K562 (cell line): ENCODE results near the gene GRHPR. TPM values are rescaled to one million over a fixed set of nuclear protein-coding genes. Genes with fewer than 3 reads are reported as not detected.

Source experiments
- ASH1L ChIP-seq: fragments of 450-650 bp; IDR thresholded peaks from 2 replicates; pipeline ENCODE4 v1.6.1; 2018; ENCODE audit warnings: borderline replicate concordance, mild to moderate bottlenecking, low read depth; ENCODE audit not compliant: partially characterized antibody
- CGGBP1 ChIP-seq: fragments of 250-450 bp; sonication (Bioruptor Pico); IDR thresholded peaks from 2 replicates; pipeline ENCODE4 v1.9.0; 2021; ENCODE audit warnings: mild to moderate bottlenecking
- CREB3L1 ChIP-seq: fragments of 450-650 bp; IDR thresholded peaks from 2 replicates; pipeline ENCODE4 v1.6.1; 2014; ENCODE audit warnings: low read depth, mild to moderate bottlenecking, moderate library complexity, borderline replicate concordance
- GTF2F1 ChIP-seq: IDR thresholded peaks from 2 replicates; pipeline ENCODE4 v1.6.1; 2011; ENCODE audit warnings: low read depth, low read length, improper control_type of control experiment
- LCOR ChIP-seq: sonication (generic); formaldehyde crosslinking; IDR thresholded peaks from 2 replicates; pipeline ENCODE4 v1.8.0; 2022; ENCODE audit warnings: mild to moderate bottlenecking, missing genetic modification reagents
- NBN ChIP-seq: fragments of 450-650 bp; IDR thresholded peaks from 2 replicates; pipeline ENCODE4 v1.6.1; 2016; ENCODE audit warnings: low read depth, mild to moderate bottlenecking
- PCBP1 ChIP-seq: fragments of 200-400 bp; formaldehyde crosslinking; IDR thresholded peaks from 2 replicates; pipeline ENCODE4 v1.6.1; 2018; ENCODE audit warnings: mild to moderate bottlenecking, low read depth, low read length; ENCODE audit not compliant: poor library complexity, severe bottlenecking
- POLR2G ChIP-seq: fragments of 200-400 bp; formaldehyde crosslinking; IDR thresholded peaks from 2 replicates; pipeline ENCODE4 v1.6.1; 2017; ENCODE audit warnings: low read depth, mild to moderate bottlenecking, antibody characterized with exemption, low read length, moderate library complexity
- RBFOX2 ChIP-seq: fragments of 200-400 bp; formaldehyde crosslinking; IDR thresholded peaks from 2 replicates; pipeline ENCODE4 v1.6.1; 2017; ENCODE audit warnings: low read depth, mild to moderate bottlenecking, low read length, moderate library complexity
- RBM34 ChIP-seq: fragments of 200-400 bp; formaldehyde crosslinking; IDR thresholded peaks from 2 replicates; pipeline ENCODE4 v1.6.1; 2018; ENCODE audit warnings: low read length, borderline replicate concordance; ENCODE audit not compliant: insufficient read depth
- TAF1 ChIP-seq: IDR thresholded peaks from 2 replicates; pipeline ENCODE4 v1.6.1; 2011; ENCODE audit warnings: mild to moderate bottlenecking, low read length, moderate library complexity; ENCODE audit not compliant: insufficient read depth, control insufficient read depth, severe bottlenecking; ENCODE audit errors: extremely low read depth
- TEAD1 ChIP-seq, 2 experiments: fragments of 450-650 bp in 1 of 2; sonication (generic) in 1 of 2; formaldehyde crosslinking; IDR thresholded peaks; 2 replicates each; pipeline versions ENCODE4 v1.4.0 to v1.8.0; 2020 to 2022; ENCODE audit warnings: mild to moderate bottlenecking in 2 of 2, missing genetic modification reagents in 1 of 2
- ZNF644 ChIP-seq: fragments of 200-800 bp; sonication (Bioruptor generic); IDR thresholded peaks from 2 replicates; pipeline ENCODE4 v1.6.1; 2016; ENCODE audit warnings: low read depth, missing genetic modification characterization, missing compliant biosample characterization
- polyA plus RNA-seq, 8 experiments: library from polyadenylated mRNA; depleted of rRNA in 4 of 8; stranded (reverse) in 5 of 8; unstranded in 3 of 8; fragments of >200 nt; fragmentation: Nextera tagmentation in 2 of 8; fragmentation: Illumina TruSeq in 1 of 8; extraction: Ambion mirVana in 2 of 8; extraction: Trizol in 1 of 8; gene quantifications; 2 replicates each; pipeline versions ENCODE4 v1.2.1 to v1.2.3, GENCODE V29; 2011 to 2014; ENCODE audit warnings: inconsistent platforms in 1 of 8, missing spikeins in 1 of 8
- total RNA-seq, 7 experiments: library from RNA; depleted of rRNA in 6 of 7; stranded (reverse); fragments of >200 nt in 6 of 7; fragmentation: Illumina TruSeq in 2 of 7; extraction: Trizol in 2 of 7; gene quantifications; 2 replicates each; pipeline versions ENCODE4 v1.2.1 to v1.2.3, GENCODE V29; 2011 to 2021; ENCODE audit warnings: low replicate concordance in 1 of 7
- TF ChIP-seq, protein P1 (sequence below): sonication (generic); formaldehyde crosslinking; IDR thresholded peaks from 2 replicates; pipeline ENCODE4 v1.8.1; 2022; ENCODE audit warnings: missing genetic modification reagents
- TF ChIP-seq, protein P2 (sequence below): fragments of 450-650 bp; IDR thresholded peaks from 2 replicates; pipeline ENCODE4 v1.6.1; 2016; ENCODE audit warnings: mild to moderate bottlenecking
- TF ChIP-seq, protein P3 (sequence below): IDR thresholded peaks from 2 replicates; pipeline ENCODE4 v1.6.1; 2012; ENCODE audit warnings: low read depth, low read length, improper control_type of control experiment, borderline replicate concordance
- TF ChIP-seq, protein P4 (sequence below): sonication (generic); formaldehyde crosslinking; IDR thresholded peaks from 2 replicates; pipeline ENCODE4 v1.5.0; 2020; ENCODE audit warnings: missing genetic modification reagents

The GRHPR gene
- total and polyA plus RNA-seq, 9 of the 15 experiments (the other 6 are each of a cell fraction or from before 2014, with no cell fraction given), result 38.9 to 144 (median 120) TPM

DNA sequence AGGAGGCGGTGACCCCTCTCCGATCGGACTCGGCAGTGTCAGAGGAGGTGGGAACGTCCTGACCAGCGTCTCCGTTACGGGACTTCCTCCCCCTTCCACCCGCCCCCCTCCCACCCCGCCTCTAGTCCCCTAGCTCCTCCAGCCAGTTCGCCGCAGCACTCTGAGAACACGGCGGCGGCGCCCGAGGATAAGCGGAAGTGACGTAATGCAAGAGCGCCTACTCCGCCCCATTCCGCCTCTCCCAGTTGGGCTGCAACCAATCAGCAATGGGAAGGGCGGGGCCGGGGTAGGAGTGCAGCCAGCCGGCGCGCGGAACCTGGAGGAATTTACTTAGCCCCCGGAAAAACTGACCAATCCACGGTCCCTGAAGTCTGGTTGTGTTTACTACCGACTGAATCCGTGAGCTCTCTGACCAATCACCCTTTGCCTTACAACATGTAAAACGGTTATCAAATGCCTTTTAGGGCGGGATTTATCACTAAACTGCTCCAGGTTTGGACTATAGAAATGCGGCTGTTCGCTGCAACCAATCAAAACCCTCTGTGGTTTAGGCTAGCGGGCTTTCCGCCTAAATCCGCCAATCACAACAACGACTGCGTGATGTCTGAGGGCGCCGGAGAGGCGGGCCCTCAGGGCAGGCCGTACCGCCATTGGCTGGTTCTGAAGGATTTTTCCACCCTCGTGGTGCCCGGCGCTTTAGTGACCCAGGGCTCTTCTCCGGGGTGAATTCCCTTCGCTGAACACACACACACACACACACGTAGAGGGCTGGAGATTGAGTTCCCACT lies 42.9 kb downstream of the GRHPR start, which contains the start of gene ZBTB5 (continued):
- TF ChIP-seq, protein P1, sequence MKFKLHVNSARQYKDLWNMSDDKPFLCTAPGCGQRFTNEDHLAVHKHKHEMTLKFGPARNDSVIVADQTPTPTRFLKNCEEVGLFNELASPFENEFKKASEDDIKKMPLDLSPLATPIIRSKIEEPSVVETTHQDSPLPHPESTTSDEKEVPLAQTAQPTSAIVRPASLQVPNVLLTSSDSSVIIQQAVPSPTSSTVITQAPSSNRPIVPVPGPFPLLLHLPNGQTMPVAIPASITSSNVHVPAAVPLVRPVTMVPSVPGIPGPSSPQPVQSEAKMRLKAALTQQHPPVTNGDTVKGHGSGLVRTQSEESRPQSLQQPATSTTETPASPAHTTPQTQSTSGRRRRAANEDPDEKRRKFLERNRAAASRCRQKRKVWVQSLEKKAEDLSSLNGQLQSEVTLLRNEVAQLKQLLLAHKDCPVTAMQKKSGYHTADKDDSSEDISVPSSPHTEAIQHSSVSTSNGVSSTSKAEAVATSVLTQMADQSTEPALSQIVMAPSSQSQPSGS (CRISPR knock-in tag), result no peak
- TF ChIP-seq RBFOX2, result peak; percentile 46
- TF ChIP-seq GTF2F1, result 0 out of 2 replicates have a peak, but pooled peaks have one; percentile 58
- TF ChIP-seq, protein P2, sequence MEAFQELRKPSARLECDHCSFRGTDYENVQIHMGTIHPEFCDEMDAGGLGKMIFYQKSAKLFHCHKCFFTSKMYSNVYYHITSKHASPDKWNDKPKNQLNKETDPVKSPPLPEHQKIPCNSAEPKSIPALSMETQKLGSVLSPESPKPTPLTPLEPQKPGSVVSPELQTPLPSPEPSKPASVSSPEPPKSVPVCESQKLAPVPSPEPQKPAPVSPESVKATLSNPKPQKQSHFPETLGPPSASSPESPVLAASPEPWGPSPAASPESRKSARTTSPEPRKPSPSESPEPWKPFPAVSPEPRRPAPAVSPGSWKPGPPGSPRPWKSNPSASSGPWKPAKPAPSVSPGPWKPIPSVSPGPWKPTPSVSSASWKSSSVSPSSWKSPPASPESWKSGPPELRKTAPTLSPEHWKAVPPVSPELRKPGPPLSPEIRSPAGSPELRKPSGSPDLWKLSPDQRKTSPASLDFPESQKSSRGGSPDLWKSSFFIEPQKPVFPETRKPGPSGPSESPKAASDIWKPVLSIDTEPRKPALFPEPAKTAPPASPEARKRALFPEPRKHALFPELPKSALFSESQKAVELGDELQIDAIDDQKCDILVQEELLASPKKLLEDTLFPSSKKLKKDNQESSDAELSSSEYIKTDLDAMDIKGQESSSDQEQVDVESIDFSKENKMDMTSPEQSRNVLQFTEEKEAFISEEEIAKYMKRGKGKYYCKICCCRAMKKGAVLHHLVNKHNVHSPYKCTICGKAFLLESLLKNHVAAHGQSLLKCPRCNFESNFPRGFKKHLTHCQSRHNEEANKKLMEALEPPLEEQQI, result no peak
- TF ChIP-seq TAF1, result peak; percentile 81
- TF ChIP-seq, protein P3, sequence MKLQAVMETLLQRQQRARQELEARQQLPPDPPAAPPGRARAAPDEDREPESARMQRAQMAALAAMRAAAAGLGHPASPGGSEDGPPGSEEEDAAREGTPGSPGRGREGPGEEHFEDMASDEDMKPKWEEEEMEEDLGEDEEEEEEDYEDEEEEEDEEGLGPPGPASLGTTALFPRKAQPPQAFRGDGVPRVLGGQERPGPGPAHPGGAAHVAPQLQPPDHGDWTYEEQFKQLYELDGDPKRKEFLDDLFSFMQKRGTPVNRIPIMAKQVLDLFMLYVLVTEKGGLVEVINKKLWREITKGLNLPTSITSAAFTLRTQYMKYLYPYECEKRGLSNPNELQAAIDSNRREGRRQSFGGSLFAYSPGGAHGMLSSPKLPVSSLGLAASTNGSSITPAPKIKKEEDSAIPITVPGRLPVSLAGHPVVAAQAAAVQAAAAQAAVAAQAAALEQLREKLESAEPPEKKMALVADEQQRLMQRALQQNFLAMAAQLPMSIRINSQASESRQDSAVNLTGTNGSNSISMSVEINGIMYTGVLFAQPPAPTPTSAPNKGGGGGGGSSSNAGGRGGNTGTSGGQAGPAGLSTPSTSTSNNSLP, result peak; percentile 43; the same call in 1 of the 2 replicates
- TF ChIP-seq ZNF644, result no peak
- no peak for TF ChIP-seq NBN
- 0 out of 2 replicates have a peak, but pooled peaks have one; percentile 21 for TF ChIP-seq CREB3L1
- TF ChIP-seq ASH1L, result peak; percentile 96
- peak; percentile 79 for TF ChIP-seq LCOR
- TF ChIP-seq POLR2G, result peak; percentile 76
- TF ChIP-seq, protein P4, sequence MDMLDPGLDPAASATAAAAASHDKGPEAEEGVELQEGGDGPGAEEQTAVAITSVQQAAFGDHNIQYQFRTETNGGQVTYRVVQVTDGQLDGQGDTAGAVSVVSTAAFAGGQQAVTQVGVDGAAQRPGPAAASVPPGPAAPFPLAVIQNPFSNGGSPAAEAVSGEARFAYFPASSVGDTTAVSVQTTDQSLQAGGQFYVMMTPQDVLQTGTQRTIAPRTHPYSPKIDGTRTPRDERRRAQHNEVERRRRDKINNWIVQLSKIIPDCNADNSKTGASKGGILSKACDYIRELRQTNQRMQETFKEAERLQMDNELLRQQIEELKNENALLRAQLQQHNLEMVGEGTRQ, result peak; percentile 44
- peak in 1 of 2 experiments; percentile 5; a peak in 2 of 4 replicates for TF ChIP-seq TEAD1 (CRISPR knock-in tag; IDR thresholded peaks at IDR 0.05)
- no peak for TF ChIP-seq PCBP1
- no peak for TF ChIP-seq RBM34
- TF ChIP-seq CGGBP1 (CRISPR knock-in tag), result peak; percentile 82
